ENCODE measurements around the gene MYT1.

The MYT1 gene

GRCh38 chr20:64139199-64140060 lies 24.8 kb upstream of the MYT1 start:
- DNase-seq (ENCODE audit: low read depth in 2 of 2) = no peak

- no peak for DNase-seq (ENCODE audit: low read depth in 2 of 2)
Measured at GRCh38 chr20:64140061-64140931, 24.0 kb upstream of the MYT1 start.

- no peak for DNase-seq (ENCODE audit: low read depth in 2 of 2)
Measured at GRCh38 chr20:64140956-64141355, 23.3 kb upstream of the MYT1 start.

GRCh38 chr20:64142590-64142989 lies 21.7 kb upstream of the MYT1 start:
- DNase-seq (ENCODE audit: low read depth in 2 of 2) = no peak

- no peak for DNase-seq (ENCODE audit: low read depth in 2 of 2)
Measured at GRCh38 chr20:64143018-64143801, 21.0 kb upstream of the MYT1 start.

- no peak for DNase-seq (ENCODE audit: low read depth in 2 of 2)
Measured at GRCh38 chr20:64144144-64144912, 19.9 kb upstream of the MYT1 start.

GRCh38 chr20:64145458-64146300 lies 18.6 kb upstream of the MYT1 start:
- no peak for DNase-seq (ENCODE audit: low read depth in 2 of 2)

- DNase-seq (ENCODE audit: low read depth in 2 of 2) = no peak
Measured at GRCh38 chr20:64146301-64146935, 17.8 kb upstream of the MYT1 start.

GRCh38 chr20:64146936-64147477 lies 17.2 kb upstream of the MYT1 start:
- DNase-seq (ENCODE audit: low read depth in 2 of 2) = no peak

- DNase-seq (ENCODE audit: low read depth in 2 of 2) = no peak
Measured at GRCh38 chr20:64148581-64148980, 15.7 kb upstream of the MYT1 start.

GRCh38 chr20:64149141-64149540 lies 15.1 kb upstream of the MYT1 start:
- DNase-seq (ENCODE audit: low read depth in 2 of 2) = no peak

GRCh38 chr20:64149809-64150560 lies 14.3 kb upstream of the MYT1 start:
- DNase-seq (ENCODE audit: low read depth in 2 of 2) = no peak

- no peak for DNase-seq (ENCODE audit: low read depth in 2 of 2)
Measured at GRCh38 chr20:64150756-64151632, 13.3 kb upstream of the MYT1 start.

- DNase-seq (ENCODE audit: low read depth in 2 of 2) = no peak
Measured at GRCh38 chr20:64151633-64152530, 12.4 kb upstream of the MYT1 start.

- DNase-seq (ENCODE audit: low read depth in 2 of 2) = no peak
Measured at GRCh38 chr20:64152906-64153305, 11.3 kb upstream of the MYT1 start.

- no peak for DNase-seq (ENCODE audit: low read depth in 2 of 2)
Measured at GRCh38 chr20:64153410-64153809, 10.8 kb upstream of the MYT1 start.

Data from activated CD8-positive, alpha-beta memory T cell treated with anti-CD3 and anti-CD28 coated beads for 4 hours (primary cell).